Lower lobe of right lung (tissue), 2 donors: ENCODE data around the gene ZNF205. TPM values are rescaled to one million over a fixed set of nuclear protein-coding genes. Genes with fewer than 3 reads are reported as not detected.
"Not testable (repeated sequence)": the region's sequence is repeated elsewhere in the genome, so short reads cannot be mapped to it uniquely, and the experiment has no call there.

Source experiments
- ATAC-seq, 2 donors: fragments of 200-7000 bp; cut with Tn5 transposase; one replicate each; pipeline ENCODE4 v1.9.1; 2020 to 2022; ENCODE audit warnings: mild to moderate bottlenecking in 2 of 2, moderate library complexity in 2 of 2
- DNase-seq: peaks from one replicate; pipeline ENCODE4 v3.0.0-alpha.2; 2020
- H3K27ac ChIP-seq: fragments of 200-600 bp; one replicate; pipeline ENCODE4 v1.8.0; 2022
- H3K27me3 ChIP-seq: fragments of 200-600 bp; one replicate; pipeline ENCODE4 v1.8.0; 2022; ENCODE audit warnings: low read depth
- H3K36me3 ChIP-seq: fragments of 200-600 bp; one replicate; pipeline ENCODE4 v1.8.0; 2022; ENCODE audit warnings: mild to moderate bottlenecking
- H3K4me1 ChIP-seq: fragments of 200-600 bp; one replicate; pipeline ENCODE4 v1.8.0; 2022
- H3K4me3 ChIP-seq: fragments of 200-600 bp; one replicate; pipeline ENCODE4 v1.8.0; 2022; ENCODE audit warnings: mild to moderate bottlenecking
- H3K9me3 ChIP-seq: fragments of 200-600 bp; one replicate; pipeline ENCODE4 v1.8.0; 2022
- CTCF ChIP-seq: fragments of 200-600 bp; IDR thresholded peaks from one replicate; pipeline ENCODE4 v1.8.0; 2022; ENCODE audit warnings: antibody characterized with exemption, mild to moderate bottlenecking
- intact Hi-C: fragments of 100-400 bp; cut with DNase I; formaldehyde crosslinking; loops from one replicate; pipeline ENCODE4 v1.11.0; 2022
- total RNA-seq: library from RNA; stranded (reverse); fragmentation: NEBNext Ultra II Directional; extraction: Animal tissue kit (Norgen Biotek cat#: 25700); gene quantifications from one replicate; pipeline ENCODE4 v1.2.1, GENCODE V29; 2021
- donor health status: DM: no; HTN: yes; CAD: no; lungs with severe emphysema.

The ZNF205 gene
- total RNA-seq, 1 donor from 2014 or later = 11.9 TPM

GRCh38 chr16:3161235-3162018, 49.0 kb downstream of the ZNF205 start:
- TF ChIP-seq CTCF = no peak
- ATAC-seq = no peak
- Histone ChIP-seq H3K27me3 (no peaks in the 10 kb centered on the region), H3K36me3 (no peaks in the 10 kb centered on the region), H3K9me3 (no peaks in the 10 kb centered on the region), H3K27ac (no peak overlapping the region), H3K4me3 (no peak overlapping the region), H3K4me1 (peaks cover 11% of the 10 kb centered on the region)
- intact Hi-C loops = no loop called here
- DNase-seq = peak; percentile 30

- ATAC-seq = no peak
- DNase-seq = peak; percentile 37
- intact Hi-C loops = no loop called here
These were observed 52.0 kb downstream of the ZNF205 start for GRCh38 chr16:3164121-3164991.

GRCh38 chr16:3165111-3165822, 52.9 kb downstream of the ZNF205 start:
- ATAC-seq (peak in 1 of 2 donors; percentile 13), DNase-seq (peak; percentile 30)
- Histone ChIP-seq H3K27ac (no peak overlapping the region), H3K27me3 (peaks cover 28% of the 10 kb centered on the region), H3K36me3 (no peaks in the 10 kb centered on the region), H3K4me3 (peak overlapping the region; percentile 28), H3K4me1 (peaks cover 8% of the 10 kb centered on the region), H3K9me3 (no peaks in the 10 kb centered on the region)
- TF ChIP-seq CTCF = no peak
- intact Hi-C loops = no loop called here

More at GRCh38 chr16:3164121-3164991, 52.0 kb downstream of the ZNF205 start:
- Histone ChIP-seq H3K4me1 (peaks cover 11% of the 10 kb centered on the region), H3K27ac (no peak overlapping the region), H3K9me3 (no peaks in the 10 kb centered on the region), H3K36me3 (no peaks in the 10 kb centered on the region), H3K27me3 (peaks cover 19% of the 10 kb centered on the region), H3K4me3 (no peak overlapping the region)
- no peak for TF ChIP-seq CTCF

GRCh38 chr16:3166505-3166886, 54.1 kb downstream of the ZNF205 start:
- no peak for DNase-seq
- TF ChIP-seq CTCF = no peak
- intact Hi-C loops = no loop called here
- Histone ChIP-seq H3K27me3 (peaks cover 41% of the 10 kb centered on the region), H3K27ac (no peak overlapping the region), H3K36me3 (no peaks in the 10 kb centered on the region), H3K4me3 (no peak overlapping the region), H3K4me1 (peaks cover 18% of the 10 kb centered on the region), H3K9me3 (no peaks in the 10 kb centered on the region)
- no peak for ATAC-seq

- H3K9me3 ChIP-seq, H3K27ac ChIP-seq, ATAC-seq, intact Hi-C loops, H3K4me3 ChIP-seq, H3K36me3 ChIP-seq: not testable (repeated sequence)
- H3K4me1 ChIP-seq = peaks cover 20% of the 10 kb centered on the region
- H3K27me3 ChIP-seq = peaks cover 63% of the 10 kb centered on the region
- peak; percentile 13 for DNase-seq
These were observed 56.3 kb downstream of the ZNF205 start for GRCh38 chr16:3168729-3169128.

Other genes starting within 250 kb of the ZNF205 start
- gene FLYWCH2, start 229.4 kb upstream of the ZNF205 start, total RNA-seq = 27.8 TPM
- 34.7 TPM for gene FLYWCH1, start 200.7 kb upstream of the ZNF205 start, total RNA-seq
- gene KREMEN2, start 148.3 kb upstream of the ZNF205 start, total RNA-seq = not detected
- 10.8 TPM for gene PAQR4, start 143.2 kb upstream of the ZNF205 start, total RNA-seq
- gene PKMYT1, start 132.1 kb upstream of the ZNF205 start, total RNA-seq = 4.0 TPM
- 1.0 TPM for gene CLDN9, start 99.7 kb upstream of the ZNF205 start, total RNA-seq
- not detected for gene CLDN6, start 94.4 kb upstream of the ZNF205 start, total RNA-seq
- 28.8 TPM for gene TNFRSF12A, start 92.2 kb upstream of the ZNF205 start, total RNA-seq
- 43.2 TPM for gene HCFC1R1, start 88.6 kb upstream of the ZNF205 start, total RNA-seq
- 26.8 TPM for gene THOC6, start 88.6 kb upstream of the ZNF205 start, total RNA-seq
- gene BICDL2, start 75.6 kb upstream of the ZNF205 start, total RNA-seq = 19.5 TPM
- 22.7 TPM for gene MMP25, start 66.0 kb upstream of the ZNF205 start, total RNA-seq
- 79.1 TPM for gene IL32, start 46.9 kb upstream of the ZNF205 start, total RNA-seq
- gene ZSCAN10, start 13.3 kb upstream of the ZNF205 start, total RNA-seq = not detected
- gene ZNF213, start 22.4 kb downstream of the ZNF205 start, total RNA-seq = 10.2 TPM
- gene OR1F1, start 75.6 kb downstream of the ZNF205 start, total RNA-seq = not detected
- gene ZNF200, start 122.6 kb downstream of the ZNF205 start, total RNA-seq = 12.0 TPM
- 13.5 TPM for gene MEFV, start 144.0 kb downstream of the ZNF205 start, total RNA-seq
- gene ZNF263, start 170.9 kb downstream of the ZNF205 start, total RNA-seq = 23.2 TPM
- 5.3 TPM for gene TIGD7, start 192.8 kb downstream of the ZNF205 start, total RNA-seq
- gene ZNF75A, start 192.9 kb downstream of the ZNF205 start, total RNA-seq = 32.4 TPM
- not detected for gene OR2C1, start 243.3 kb downstream of the ZNF205 start, total RNA-seq